Heart left ventricle (tissue), 16 donors: ENCODE results near the gene FMNL1. TPM values are rescaled to one million over a fixed set of nuclear protein-coding genes. Genes with fewer than 3 reads are reported as not detected.

ENCODE experiments used
- ATAC-seq, 4 donors: fragments of 200-7000 bp; cut with Tn5 transposase; one replicate each; pipeline ENCODE4 v1.9.1; 2020 to 2022; ENCODE audit warnings: moderate library complexity in 4 of 4, mild to moderate bottlenecking in 3 of 4, moderate number of reproducible peaks in 1 of 4
- DNase-seq, 5 donors: peaks; one replicate each; pipeline ENCODE4 v3.0.0-alpha.2; 2020
- H3K27ac ChIP-seq, 12 donors: fragments of 200-600 bp; sonication (generic) in 4 of 12; one replicate each; pipeline versions ENCODE4 v1.5.0 to v1.8.0; 2016 to 2022; ENCODE audit warnings: mild to moderate bottlenecking in 2 of 12
- H3K27me3 ChIP-seq, 9 donors: fragments of 200-600 bp; sonication (generic) in 2 of 9; one replicate each; pipeline versions ENCODE4 v1.5.1 to v1.8.0; 2016 to 2022; ENCODE audit warnings: mild to moderate bottlenecking in 3 of 9
- H3K36me3 ChIP-seq, 9 donors: fragments of 200-600 bp; sonication (generic) in 2 of 9; one replicate each; pipeline versions ENCODE4 v1.5.0 to v1.8.0; 2018 to 2022; ENCODE audit warnings: mild to moderate bottlenecking in 2 of 9
- H3K4me1 ChIP-seq, 12 donors: fragments of 200-600 bp; sonication (generic) in 4 of 12; one replicate each; pipeline versions ENCODE4 v1.5.0 to v1.8.0; 2016 to 2022; ENCODE audit warnings: mild to moderate bottlenecking in 3 of 12
- H3K4me3 ChIP-seq, 12 donors: fragments of 200-600 bp; sonication (generic) in 4 of 12; one replicate each; pipeline versions ENCODE4 v1.5.0 to v1.8.0; 2017 to 2022; ENCODE audit warnings: mild to moderate bottlenecking in 9 of 12, moderate library complexity in 4 of 12
- H3K9me3 ChIP-seq, 12 donors: fragments of 200-600 bp; sonication (generic) in 4 of 12; one replicate each; pipeline versions ENCODE4 v1.5.0 to v1.8.0; 2016 to 2022; ENCODE audit warnings: mild to moderate bottlenecking in 1 of 12
- CTCF ChIP-seq, 12 donors: fragments of 200-600 bp; sonication (generic) in 4 of 12; IDR thresholded peaks; one replicate each; pipeline versions ENCODE4 v1.5.0 to v1.8.0; 2018 to 2022; ENCODE audit warnings: antibody characterized with exemption in 12 of 12, mild to moderate bottlenecking in 5 of 12
- POLR2A ChIP-seq, 2 donors: fragments of 450-650 bp; IDR thresholded peaks; one replicate each; pipeline ENCODE4 v1.6.1; 2017; ENCODE audit warnings: antibody characterized with exemption in 2 of 2, mild to moderate bottlenecking in 2 of 2, moderate library complexity in 2 of 2
- WGBS, 4 donors: extraction: QIAGEN DNeasy Blood & Tissue Kit in 2 of 4; methylation state at CpG; one replicate each; pipeline versions ENCODE4 v1.1.5 to v1.1.7; 2013 to 2018; 5-methylcytosine and 5-hydroxymethylcytosine counted together
- intact Hi-C, 10 donors: fragments of 100-400 bp; cut with DNase I; formaldehyde crosslinking; loops; one replicate each; pipeline versions ENCODE4 v1.11.1 to v1.14.2; 2022
- polyA plus RNA-seq, 2 donors: library from polyadenylated mRNA; stranded (reverse); fragments of 200-250 nt; gene quantifications; one replicate each; pipeline ENCODE4 v1.2.3, GENCODE V29; 2013
- total RNA-seq, 9 donors: library from RNA; depleted of rRNA in 2 of 9; stranded (reverse); fragments of >200 nt in 2 of 9; fragmentation: NEBNext Ultra II Directional in 3 of 9; extraction: Animal tissue kit (Norgen Biotek cat#: 25700) in 3 of 9; gene quantifications; one replicate each; pipeline versions ENCODE4 v1.1.0 to v1.2.4, GENCODE V29; 2016 to 2023
- donor health status: ischemic (EF 13 %, LVEDD 7.1; RV severe dilation, severe dysfunction).
- donor health status: healthy with polysubstance abuse.
- donor health status: DM: no; HTN: yes; CAD: no.
- donor health status: DM: no; HTN: no; CAD: no.
- donor health status: ischemic (EF 25% LVEDD 6.9; RV normal size, moderate dysfunction).
- donor health status: ischemic (EF 25% LVEDD 5.7; RV mildly dilated, moderate dysfunction).
- donor health status: healthy.
- donor health status: DM: yes; HTN: yes; CAD: no.
- donor health status: ischemic (EF 35%, LVEDD 5.7; RV mildly dilated, moderate dysfunction).
- donor health status: nonischemic (EF 11% LVEDD 7.7; RV severe dilation, severe dysfunction).
- donor health status: DM: yes; HTN: yes; CAD: no.
- donor health status: PGD.
- donor health status: ischemic (EF 29% LVEDD 5.4; RV normal size, mild dysfunction).
- donor health status: nonischemic (EF 23%, LVEDD 6.1; RV moderate dilation, normal function).

The FMNL1 gene
- total and polyA plus RNA-seq, 11 donors = 5.4 to 52.8 (median 8.7) TPM

GRCh38 chr17:45231481-45232116 is 9.9 kb downstream of the FMNL1 start:
- ATAC-seq = no peak
- TF ChIP-seq CTCF (IDR thresholded peaks at IDR 0.05) = peak in 4 of 12 donors; percentile 15 to 38 (median 22)
- TF ChIP-seq POLR2A (IDR thresholded peaks at IDR 0.05) = no peak
- peaks cover 0 to 69% (median 41%) of the 10 kb centered on the region in 12 donors for H3K4me1 ChIP-seq
- DNase-seq = peak in 1 of 5 donors; percentile 41
- no peak overlapping the region for H3K4me3 ChIP-seq
- peaks cover 0 to 43% (median 0%) of the 10 kb centered on the region in 9 donors for H3K36me3 ChIP-seq
- 83 to 88% (median 84%) methylated on average over 18 to 19 of the region's 19 CpGs for WGBS, 4 donors
- H3K27me3 ChIP-seq = no peaks in the 10 kb centered on the region
- H3K27ac ChIP-seq = peak overlapping the region in 6 of 12 donors; percentile 30 to 98 (median 62)
- intact Hi-C loops = no loop called here
- H3K9me3 ChIP-seq = no peaks in the 10 kb centered on the region

- WGBS, 4 donors = 96 to 97% (median 97%) methylated on average over 6 to 9 of the region's 9 CpGs
- Histone ChIP-seq H3K9me3 (no peaks in the 10 kb centered on the region), H3K27me3 (no peaks in the 10 kb centered on the region), H3K4me1 (peaks cover 0 to 57% (median 29%) of the 10 kb centered on the region in 12 donors), H3K4me3 (no peak overlapping the region), H3K27ac (no peak overlapping the region), H3K36me3 (peaks cover 0 to 54% (median 0%) of the 10 kb centered on the region in 9 donors)
- TF ChIP-seq CTCF (IDR thresholded peaks at IDR 0.05) = no peak
- no peak for TF ChIP-seq POLR2A (IDR thresholded peaks at IDR 0.05)
- DNase-seq (no peak), ATAC-seq (no peak)
- intact Hi-C loops = no loop called here
Measured at GRCh38 chr17:45232514-45233422, 11.1 kb downstream of the FMNL1 start.

GRCh38 chr17:45233423-45233924 is 11.8 kb downstream of the FMNL1 start:
- TF ChIP-seq CTCF (IDR thresholded peaks at IDR 0.05) (no peak), POLR2A (IDR thresholded peaks at IDR 0.05) (no peak)
- H3K4me1 ChIP-seq = peaks cover 0 to 50% (median 22%) of the 10 kb centered on the region in 12 donors
- ATAC-seq (no peak), DNase-seq (no peak)
- 87 to 98% (median 92%) methylated on average over 6 to 8 of the region's 8 CpGs for WGBS, 4 donors
- H3K27me3 ChIP-seq = no peaks in the 10 kb centered on the region
- peaks cover 0 to 61% (median 2%) of the 10 kb centered on the region in 9 donors for H3K36me3 ChIP-seq
- no peak overlapping the region for H3K4me3 ChIP-seq
- no peak overlapping the region for H3K27ac ChIP-seq
- intact Hi-C loops = no loop called here
- H3K9me3 ChIP-seq = no peaks in the 10 kb centered on the region
